Activated naive CD8-positive, alpha-beta T cell treated with anti-CD3 and anti-CD28 coated beads, Interleukin-2, amount 50 U/mL, for 16 hours (primary cell): Measurements from ENCODE around the gene ACOX3.

Experiments used
- DNase-seq: peaks from one replicate; pipeline ENCODE4 v3.0.0-alpha.2; 2020; ENCODE audit warnings: low read depth, low spot score

The ACOX3 gene

GRCh38 chr4:8340781-8341241, 99.7 kb downstream of the ACOX3 start:
- DNase-seq: no peak

GRCh38 chr4:8338351-8338961, 102.1 kb downstream of the ACOX3 start:
- DNase-seq: no peak

- no peak for DNase-seq
Measured at GRCh38 chr4:8336412-8337075, 104.0 kb downstream of the ACOX3 start.

- no peak for DNase-seq
Measured at GRCh38 chr4:8335848-8336247, 104.7 kb downstream of the ACOX3 start.

- no peak for DNase-seq
Measured at GRCh38 chr4:8334786-8335460, 105.6 kb downstream of the ACOX3 start.

GRCh38 chr4:8333726-8334460, 106.6 kb downstream of the ACOX3 start:
- no peak for DNase-seq

GRCh38 chr4:8332891-8333331, 107.6 kb downstream of the ACOX3 start:
- no peak for DNase-seq

GRCh38 chr4:8332038-8332857, 108.3 kb downstream of the ACOX3 start:
- DNase-seq: no peak

- no peak for DNase-seq
Measured at GRCh38 chr4:8331575-8331955, 109.0 kb downstream of the ACOX3 start.

GRCh38 chr4:8330821-8331574, 109.5 kb downstream of the ACOX3 start:
- DNase-seq: no peak

GRCh38 chr4:8329859-8330761, 110.4 kb downstream of the ACOX3 start:
- DNase-seq: no peak

GRCh38 chr4:8329560-8329858, 111.0 kb downstream of the ACOX3 start:
- no peak for DNase-seq

- no peak for DNase-seq
Measured at GRCh38 chr4:8328866-8329559, 111.5 kb downstream of the ACOX3 start.

GRCh38 chr4:8328456-8328855, 112.1 kb downstream of the ACOX3 start:
- no peak for DNase-seq

GRCh38 chr4:8326206-8326605, 114.3 kb downstream of the ACOX3 start:
- no peak for DNase-seq

GRCh38 chr4:8325291-8325973, 115.1 kb downstream of the ACOX3 start:
- DNase-seq: no peak

GRCh38 chr4:8324640-8325239, 115.8 kb downstream of the ACOX3 start:
- no peak for DNase-seq

GRCh38 chr4:8323947-8324555, 116.5 kb downstream of the ACOX3 start:
- DNase-seq: no peak
